ENCODE measurements around the gene FBXW7. TPM values are rescaled to one million over a fixed set of nuclear protein-coding genes. Genes with fewer than 3 reads are reported as not detected.

FBXW7 gene
- total and polyA plus RNA-seq, 4 donors, result 6.5 to 62.7 (median 32.5) TPM

DNA sequence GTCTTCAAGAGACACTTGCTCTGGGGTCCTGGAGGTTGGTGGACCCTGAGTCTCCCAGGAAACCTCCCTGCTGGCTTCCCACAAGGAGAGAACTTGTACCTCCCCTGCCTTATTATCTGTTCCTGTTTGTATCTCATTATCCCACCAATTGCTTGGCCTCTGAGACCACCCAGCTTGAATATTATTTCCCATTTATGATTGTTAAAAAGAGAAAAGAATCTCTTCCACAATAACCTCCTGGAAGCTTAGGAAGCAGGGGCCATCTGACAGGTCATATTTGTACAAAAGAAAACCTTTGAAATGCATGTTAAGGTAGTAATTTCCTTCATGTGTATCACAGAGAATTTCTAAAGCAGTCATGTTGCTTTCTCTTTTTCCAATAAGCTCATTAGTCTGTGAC is 239.5 kb downstream of the FBXW7 start:
- Histone ChIP-seq H3K9me3 (ENCODE audit: control insufficient read depth, low read length) (no peaks in the 10 kb centered on the region), H3K36me3 (ENCODE audit: control insufficient read depth in 1 of 2, insufficient read depth in 2 of 2, low read length in 1 of 2) (no peaks in the 10 kb centered on the region), H3K4me1 (ENCODE audit: control insufficient read depth in 1 of 2, insufficient read depth in 2 of 2, low read length in 2 of 2) (no peaks in the 10 kb centered on the region), H3K27me3 (ENCODE audit: control insufficient read depth in 1 of 2, insufficient read depth in 2 of 2, low read length in 1 of 2) (no peaks in the 10 kb centered on the region), H3K27ac (ENCODE audit: low read depth in 1 of 2, low read length in 2 of 2) (no peak overlapping the region), H3K4me3 (ENCODE audit: low read length in 2 of 2) (no peak overlapping the region)
- intact Hi-C loops (cut with DNase I), result no loop called here
- DNase-seq, result no peak
- ATAC-seq (ENCODE audit: low FRiP score), result no peak

- 94 to 97% methylated on average over 5 of the region's 5 CpGs for WGBS, 2 donors
- Histone ChIP-seq H3K27me3 (ENCODE audit: control insufficient read depth in 1 of 2, insufficient read depth in 2 of 2, low read length in 1 of 2) (no peaks in the 10 kb centered on the region), H3K9me3 (ENCODE audit: control insufficient read depth, low read length) (no peaks in the 10 kb centered on the region), H3K36me3 (ENCODE audit: control insufficient read depth in 1 of 2, insufficient read depth in 2 of 2, low read length in 1 of 2) (no peaks in the 10 kb centered on the region), H3K4me3 (ENCODE audit: low read length in 2 of 2) (no peak overlapping the region), H3K4me1 (ENCODE audit: control insufficient read depth in 1 of 2, insufficient read depth in 2 of 2, low read length in 2 of 2) (no peaks in the 10 kb centered on the region), H3K27ac (ENCODE audit: low read depth in 1 of 2, low read length in 2 of 2) (no peak overlapping the region)
- ATAC-seq (ENCODE audit: low FRiP score) (no peak), DNase-seq (no peak)
- intact Hi-C loops (cut with DNase I), result no loop called here
Measured at GRCh38 chr4:152294765-152295164, 241.1 kb downstream of the FBXW7 start.

GRCh38 chr4:152294331-152294730 is 241.6 kb downstream of the FBXW7 start:
- Histone ChIP-seq H3K36me3 (ENCODE audit: control insufficient read depth in 1 of 2, insufficient read depth in 2 of 2, low read length in 1 of 2) (no peaks in the 10 kb centered on the region), H3K4me1 (ENCODE audit: control insufficient read depth in 1 of 2, insufficient read depth in 2 of 2, low read length in 2 of 2) (no peaks in the 10 kb centered on the region), H3K27me3 (ENCODE audit: control insufficient read depth in 1 of 2, insufficient read depth in 2 of 2, low read length in 1 of 2) (no peaks in the 10 kb centered on the region), H3K4me3 (ENCODE audit: low read length in 2 of 2) (no peak overlapping the region), H3K9me3 (ENCODE audit: control insufficient read depth, low read length) (no peaks in the 10 kb centered on the region), H3K27ac (ENCODE audit: low read depth in 1 of 2, low read length in 2 of 2) (no peak overlapping the region)
- ATAC-seq (ENCODE audit: low FRiP score), result no peak
- no peak for DNase-seq
- 78 to 82% methylated on average over 3 of the region's 3 CpGs for WGBS, 2 donors
- intact Hi-C loops (cut with DNase I), result no loop called here

- Histone ChIP-seq H3K27ac (ENCODE audit: low read depth in 1 of 2, low read length in 2 of 2) (no peak overlapping the region), H3K4me3 (ENCODE audit: low read length in 2 of 2) (no peak overlapping the region), H3K36me3 (ENCODE audit: control insufficient read depth in 1 of 2, insufficient read depth in 2 of 2, low read length in 1 of 2) (no peaks in the 10 kb centered on the region), H3K4me1 (ENCODE audit: control insufficient read depth in 1 of 2, insufficient read depth in 2 of 2, low read length in 2 of 2) (no peaks in the 10 kb centered on the region), H3K27me3 (ENCODE audit: control insufficient read depth in 1 of 2, insufficient read depth in 2 of 2, low read length in 1 of 2) (no peaks in the 10 kb centered on the region), H3K9me3 (ENCODE audit: control insufficient read depth, low read length) (no peaks in the 10 kb centered on the region)
- no peak for ATAC-seq (ENCODE audit: low FRiP score)
- no peak for DNase-seq
- WGBS, 2 donors, result 91 to 96% methylated on average over 5 of the region's 5 CpGs
- intact Hi-C loops (cut with DNase I), result no loop called here
Measured at GRCh38 chr4:152293527-152293926, 242.4 kb downstream of the FBXW7 start.

- Histone ChIP-seq H3K36me3 (ENCODE audit: control insufficient read depth in 1 of 2, insufficient read depth in 2 of 2, low read length in 1 of 2) (no peaks in the 10 kb centered on the region), H3K27ac (ENCODE audit: low read depth in 1 of 2, low read length in 2 of 2) (no peak overlapping the region), H3K9me3 (ENCODE audit: control insufficient read depth, low read length) (no peaks in the 10 kb centered on the region), H3K4me1 (ENCODE audit: control insufficient read depth in 1 of 2, insufficient read depth in 2 of 2, low read length in 2 of 2) (no peaks in the 10 kb centered on the region), H3K4me3 (ENCODE audit: low read length in 2 of 2) (no peak overlapping the region), H3K27me3 (ENCODE audit: control insufficient read depth in 1 of 2, insufficient read depth in 2 of 2, low read length in 1 of 2) (no peaks in the 10 kb centered on the region)
- intact Hi-C loops (cut with DNase I), result no loop called here
- WGBS, 2 donors, result 88 to 92% methylated on average over 3 of the region's 3 CpGs
- ATAC-seq (ENCODE audit: low FRiP score), result no peak
- no peak for DNase-seq
Measured at GRCh38 chr4:152290366-152290921, 245.4 kb downstream of the FBXW7 start.

DNA sequence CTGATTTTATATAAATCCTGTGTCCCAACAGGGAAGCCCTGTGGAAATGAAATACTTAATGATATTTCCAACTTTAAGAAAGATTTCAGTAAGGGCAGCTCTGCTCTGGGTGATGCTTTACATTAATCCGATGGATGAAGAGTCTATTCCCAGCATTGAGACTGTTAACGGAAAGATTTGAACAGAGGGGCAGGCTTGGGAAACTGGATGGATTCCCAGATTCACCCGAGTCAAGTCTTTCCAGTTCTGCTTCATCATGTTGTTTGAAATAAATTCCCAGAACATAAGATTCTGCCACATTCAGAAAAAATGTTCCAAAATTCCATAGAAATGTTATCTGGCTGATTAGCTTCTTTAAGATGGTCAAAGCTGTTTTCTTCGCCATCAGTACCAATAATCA is 246.0 kb downstream of the FBXW7 start:
- Histone ChIP-seq H3K27me3 (ENCODE audit: control insufficient read depth in 1 of 2, insufficient read depth in 2 of 2, low read length in 1 of 2) (no peaks in the 10 kb centered on the region), H3K9me3 (ENCODE audit: control insufficient read depth, low read length) (no peaks in the 10 kb centered on the region), H3K27ac (ENCODE audit: low read depth in 1 of 2, low read length in 2 of 2) (no peak overlapping the region), H3K36me3 (ENCODE audit: control insufficient read depth in 1 of 2, insufficient read depth in 2 of 2, low read length in 1 of 2) (no peaks in the 10 kb centered on the region), H3K4me3 (ENCODE audit: low read length in 2 of 2) (no peak overlapping the region), H3K4me1 (ENCODE audit: control insufficient read depth in 1 of 2, insufficient read depth in 2 of 2, low read length in 2 of 2) (no peaks in the 10 kb centered on the region)
- DNase-seq (no peak), ATAC-seq (ENCODE audit: low FRiP score) (no peak)
- 8 to 15% methylated on average over 4 of the region's 4 CpGs for WGBS, 2 donors
- intact Hi-C loops (cut with DNase I), result no loop called here

- no peaks in the 10 kb centered on the region for H3K4me1 ChIP-seq (ENCODE audit: control insufficient read depth in 1 of 2, insufficient read depth in 2 of 2, low read length in 2 of 2)
- H3K36me3 ChIP-seq (ENCODE audit: control insufficient read depth in 1 of 2, insufficient read depth in 2 of 2, low read length in 1 of 2), result no peaks in the 10 kb centered on the region
- 60 to 62% methylated on average over 3 of the region's 3 CpGs for WGBS, 2 donors
- no peak overlapping the region for H3K4me3 ChIP-seq (ENCODE audit: low read length in 2 of 2)
- no peaks in the 10 kb centered on the region for H3K9me3 ChIP-seq (ENCODE audit: control insufficient read depth, low read length)
- ATAC-seq (ENCODE audit: low FRiP score) (no peak), DNase-seq (no peak)
- no peaks in the 10 kb centered on the region for H3K27me3 ChIP-seq (ENCODE audit: control insufficient read depth in 1 of 2, insufficient read depth in 2 of 2, low read length in 1 of 2)
- intact Hi-C loops (cut with DNase I), result no loop called here
- H3K27ac ChIP-seq (ENCODE audit: low read depth in 1 of 2, low read length in 2 of 2), result no peak overlapping the region
Measured at GRCh38 chr4:152289541-152289940, 246.4 kb downstream of the FBXW7 start.

GRCh38 chr4:152283801-152284470 is 252.0 kb downstream of the FBXW7 start:
- 82 to 85% methylated on average over 2 of the region's 2 CpGs for WGBS, 2 donors

GRCh38 chr4:152281822-152282221 is 254.1 kb downstream of the FBXW7 start:
- no peaks in the 10 kb centered on the region for H3K36me3 ChIP-seq (ENCODE audit: control insufficient read depth in 1 of 2, insufficient read depth in 2 of 2, low read length in 1 of 2)
- DNase-seq (no peak), ATAC-seq (ENCODE audit: low FRiP score) (no peak)
- no peaks in the 10 kb centered on the region for H3K9me3 ChIP-seq (ENCODE audit: control insufficient read depth, low read length)
- no peak overlapping the region for H3K27ac ChIP-seq (ENCODE audit: low read depth in 1 of 2, low read length in 2 of 2)
- no peaks in the 10 kb centered on the region for H3K27me3 ChIP-seq (ENCODE audit: control insufficient read depth in 1 of 2, insufficient read depth in 2 of 2, low read length in 1 of 2)
- no peaks in the 10 kb centered on the region for H3K4me1 ChIP-seq (ENCODE audit: control insufficient read depth in 1 of 2, insufficient read depth in 2 of 2, low read length in 2 of 2)
- H3K4me3 ChIP-seq (ENCODE audit: low read length in 2 of 2), result no peak overlapping the region
- WGBS, 2 donors, result 85 to 87% methylated on average over 6 of the region's 6 CpGs
- intact Hi-C loops (cut with DNase I), result no loop called here

More at GRCh38 chr4:152283801-152284470, 252.0 kb downstream of the FBXW7 start:
- DNase-seq (no peak), ATAC-seq (ENCODE audit: low FRiP score) (no peak)
- Histone ChIP-seq H3K4me3 (ENCODE audit: low read length in 2 of 2) (no peak overlapping the region), H3K27me3 (ENCODE audit: control insufficient read depth in 1 of 2, insufficient read depth in 2 of 2, low read length in 1 of 2) (no peaks in the 10 kb centered on the region), H3K9me3 (ENCODE audit: control insufficient read depth, low read length) (no peaks in the 10 kb centered on the region), H3K27ac (ENCODE audit: low read depth in 1 of 2, low read length in 2 of 2) (no peak overlapping the region), H3K36me3 (ENCODE audit: control insufficient read depth in 1 of 2, insufficient read depth in 2 of 2, low read length in 1 of 2) (no peaks in the 10 kb centered on the region), H3K4me1 (ENCODE audit: control insufficient read depth in 1 of 2, insufficient read depth in 2 of 2, low read length in 2 of 2) (no peaks in the 10 kb centered on the region)
- intact Hi-C loops (cut with DNase I), result no loop called here

Data from aorta (tissue), 5 donors.